ENCODE measurements around the gene DCXR. TPM values are rescaled to one million over a fixed set of nuclear protein-coding genes. Genes with fewer than 3 reads are reported as not detected.

Gene DCXR
- total RNA-seq, 3 donors from 2014 or later = 84.9 to 151 (median 124) TPM

DNA sequence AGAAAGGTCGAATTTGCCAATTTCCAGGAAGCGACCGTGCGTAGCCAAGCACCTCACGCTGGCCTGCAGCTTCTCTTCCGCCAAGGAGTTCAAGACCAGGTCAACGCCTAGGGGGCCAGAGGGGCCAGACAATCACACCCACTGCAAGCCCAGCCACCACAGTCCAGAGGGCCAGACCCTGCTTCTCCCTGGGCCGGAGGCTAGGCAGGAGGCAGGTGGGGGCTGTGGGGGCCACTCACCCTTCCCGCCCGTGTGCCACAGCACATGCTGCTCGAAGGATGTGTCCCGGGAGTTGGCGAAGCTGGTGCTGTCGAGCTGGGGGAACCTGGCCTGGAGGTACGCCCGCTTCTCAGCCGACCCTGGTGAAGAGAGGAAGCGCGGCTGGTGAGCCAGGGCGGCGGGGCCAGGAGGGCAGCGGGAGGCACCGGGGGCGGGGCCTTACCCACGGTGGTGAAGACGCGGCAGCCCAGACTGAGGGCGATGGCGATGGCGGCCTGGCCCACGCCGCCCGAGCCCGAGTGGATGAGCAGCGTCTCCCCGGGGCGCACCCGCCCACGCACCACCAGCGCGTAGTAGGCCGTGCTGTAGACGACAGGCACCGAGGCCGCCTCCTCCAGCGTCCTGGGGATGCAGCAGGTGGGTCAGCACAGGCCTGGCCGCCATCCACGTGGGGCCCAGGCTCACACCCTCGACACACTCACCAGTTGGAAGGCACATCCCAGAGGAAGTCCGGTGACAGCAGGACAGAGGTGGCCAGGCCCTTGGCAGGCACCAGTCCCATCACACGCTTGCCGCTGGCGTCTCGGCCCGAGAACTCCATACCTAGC, 46.2 kb upstream of the DCXR start:
- DNase-seq = no peak
- TF ChIP-seq, protein P1, sequence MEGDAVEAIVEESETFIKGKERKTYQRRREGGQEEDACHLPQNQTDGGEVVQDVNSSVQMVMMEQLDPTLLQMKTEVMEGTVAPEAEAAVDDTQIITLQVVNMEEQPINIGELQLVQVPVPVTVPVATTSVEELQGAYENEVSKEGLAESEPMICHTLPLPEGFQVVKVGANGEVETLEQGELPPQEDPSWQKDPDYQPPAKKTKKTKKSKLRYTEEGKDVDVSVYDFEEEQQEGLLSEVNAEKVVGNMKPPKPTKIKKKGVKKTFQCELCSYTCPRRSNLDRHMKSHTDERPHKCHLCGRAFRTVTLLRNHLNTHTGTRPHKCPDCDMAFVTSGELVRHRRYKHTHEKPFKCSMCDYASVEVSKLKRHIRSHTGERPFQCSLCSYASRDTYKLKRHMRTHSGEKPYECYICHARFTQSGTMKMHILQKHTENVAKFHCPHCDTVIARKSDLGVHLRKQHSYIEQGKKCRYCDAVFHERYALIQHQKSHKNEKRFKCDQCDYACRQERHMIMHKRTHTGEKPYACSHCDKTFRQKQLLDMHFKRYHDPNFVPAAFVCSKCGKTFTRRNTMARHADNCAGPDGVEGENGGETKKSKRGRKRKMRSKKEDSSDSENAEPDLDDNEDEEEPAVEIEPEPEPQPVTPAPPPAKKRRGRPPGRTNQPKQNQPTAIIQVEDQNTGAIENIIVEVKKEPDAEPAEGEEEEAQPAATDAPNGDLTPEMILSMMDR (IDR thresholded peaks at IDR 0.05) = no peak
- ATAC-seq = no peak
- Histone ChIP-seq H3K36me3 (ENCODE audit: low read depth) (peaks cover 30% of the 10 kb centered on the region), H3K4me1 (ENCODE audit: low read depth) (no peaks in the 10 kb centered on the region), H3K9me3 (no peaks in the 10 kb centered on the region), H3K4me3 (no peak overlapping the region)
- intact Hi-C loops (cut with DNase I, micrococcal nuclease) = no loop called here

DNA sequence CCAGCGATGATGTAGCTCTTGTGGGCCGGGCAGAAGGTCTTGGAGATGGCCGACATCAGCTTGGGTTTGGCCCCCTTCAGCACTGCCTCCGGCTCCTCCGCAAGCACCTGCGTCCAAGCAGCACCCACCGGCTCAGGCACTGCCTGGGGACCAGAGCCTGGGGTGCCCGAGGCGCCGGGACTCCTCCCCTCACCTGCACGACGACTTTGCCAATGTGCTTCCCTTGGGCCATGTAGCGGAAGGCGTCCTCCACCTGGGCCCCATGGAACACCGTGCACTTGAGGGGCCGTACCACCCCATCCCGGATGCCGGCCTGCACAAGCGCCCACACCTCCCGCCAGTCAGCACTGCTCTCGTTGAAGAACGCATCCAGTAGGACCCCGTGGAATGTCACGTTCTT, 45.5 kb upstream of the DCXR start:
- ATAC-seq (no peak), DNase-seq (no peak)
- H3K4me1 ChIP-seq (ENCODE audit: low read depth) = no peaks in the 10 kb centered on the region
- peaks cover 22% of the 10 kb centered on the region for H3K36me3 ChIP-seq (ENCODE audit: low read depth)
- no peak overlapping the region for H3K4me3 ChIP-seq
- intact Hi-C loops (cut with DNase I, micrococcal nuclease) = no loop called here
- TF ChIP-seq, protein P1 (IDR thresholded peaks at IDR 0.05) = no peak
- no peaks in the 10 kb centered on the region for H3K9me3 ChIP-seq

DNA sequence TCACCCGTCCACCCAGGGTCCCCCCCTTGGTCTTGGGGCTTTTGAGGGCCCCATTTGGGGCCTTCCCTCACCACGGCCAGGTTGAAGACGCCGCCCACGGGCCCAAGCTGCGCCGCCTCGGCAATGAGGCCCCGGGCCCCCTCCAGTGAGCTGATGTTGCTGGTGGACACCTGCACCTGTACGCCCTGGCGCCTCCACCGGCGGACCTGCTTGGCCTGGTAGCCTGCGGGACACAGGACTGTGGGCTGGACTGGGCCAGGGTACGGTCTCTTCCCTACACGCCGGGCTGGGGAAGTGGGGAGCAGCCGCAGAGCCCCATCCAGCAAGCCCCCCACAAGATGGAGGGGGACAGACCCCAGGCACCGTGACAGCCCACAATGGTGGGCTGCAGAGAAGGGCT, 45.0 kb upstream of the DCXR start:
- H3K36me3 ChIP-seq (ENCODE audit: low read depth) = peaks cover 20% of the 10 kb centered on the region
- no peak overlapping the region for H3K4me3 ChIP-seq
- ATAC-seq (no peak), DNase-seq (no peak)
- TF ChIP-seq, protein P1 (IDR thresholded peaks at IDR 0.05) = no peak
- intact Hi-C loops (cut with DNase I, micrococcal nuclease) = no loop called here
- H3K9me3 ChIP-seq = no peaks in the 10 kb centered on the region
- no peaks in the 10 kb centered on the region for H3K4me1 ChIP-seq (ENCODE audit: low read depth)

DNA sequence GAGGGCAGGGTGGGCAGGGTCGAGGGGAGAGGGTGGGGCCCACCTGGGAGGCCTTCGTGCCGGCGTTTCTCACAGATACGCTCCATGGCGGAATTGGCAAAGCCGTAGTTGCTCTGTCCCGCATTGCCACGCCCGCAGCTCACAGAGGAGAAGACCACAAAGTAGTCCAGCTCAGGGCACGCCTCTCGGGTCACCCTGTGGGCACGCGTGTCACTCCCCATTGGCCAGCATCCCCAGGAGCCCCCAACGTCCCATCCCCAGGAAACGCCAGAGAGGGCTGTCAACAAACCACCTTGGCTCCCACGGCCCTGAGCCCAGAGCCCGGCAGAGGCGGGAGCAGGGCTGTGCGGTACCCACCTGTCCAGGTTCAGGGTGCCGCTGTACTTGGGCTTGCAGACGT, 44.5 kb upstream of the DCXR start:
- H3K9me3 ChIP-seq = no peaks in the 10 kb centered on the region
- no peaks in the 10 kb centered on the region for H3K4me1 ChIP-seq (ENCODE audit: low read depth)
- TF ChIP-seq, protein P1 (IDR thresholded peaks at IDR 0.05) = no peak
- DNase-seq = no peak
- H3K36me3 ChIP-seq (ENCODE audit: low read depth) = peaks cover 20% of the 10 kb centered on the region
- H3K4me3 ChIP-seq = no peak overlapping the region
- no peak for ATAC-seq
- intact Hi-C loops (cut with DNase I, micrococcal nuclease) = no loop called here

DNA sequence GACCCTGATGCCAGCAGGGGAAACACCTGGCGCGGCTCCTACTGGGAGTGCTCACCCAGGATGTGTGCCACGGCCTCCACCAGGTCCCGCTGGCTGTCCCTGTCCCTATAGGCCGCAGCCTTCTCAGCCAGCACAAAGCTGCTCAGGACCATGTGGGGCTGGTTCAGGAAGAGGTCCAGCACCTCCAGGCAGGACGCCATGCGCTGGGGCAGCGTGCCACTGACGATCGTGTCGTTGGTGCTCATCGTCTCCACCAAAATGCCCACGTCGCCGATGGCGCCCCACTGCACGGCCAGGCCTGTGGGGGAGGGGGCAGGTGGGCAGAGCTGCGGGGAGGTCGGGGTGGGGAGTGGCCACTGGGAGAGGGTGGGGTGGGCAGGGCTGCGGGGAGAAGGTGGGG, 44.0 kb upstream of the DCXR start:
- TF ChIP-seq, protein P1 (IDR thresholded peaks at IDR 0.05) = no peak
- no peak for ATAC-seq
- Histone ChIP-seq H3K4me1 (ENCODE audit: low read depth) (no peaks in the 10 kb centered on the region), H3K4me3 (no peak overlapping the region), H3K9me3 (no peaks in the 10 kb centered on the region), H3K36me3 (ENCODE audit: low read depth) (peaks cover 20% of the 10 kb centered on the region)
- no peak for DNase-seq
- intact Hi-C loops (cut with DNase I, micrococcal nuclease) = no loop called here
